DND-41 (cell line): ENCODE measurements around the gene BAIAP2.

ENCODE experiments used
- ATAC-seq: fragments of 200-7000 bp; cut with Tn5 transposase; 3 replicates; pipeline ENCODE4 v1.9.1; 2021; ENCODE audit warnings: low read depth; ENCODE audit not compliant: insufficient read depth
- DNase-seq: peaks from one replicate; pipeline ENCODE4 v3.0.0-alpha.2; 2020
- H2AFZ ChIP-seq: 2 replicates; pipeline ENCODE4 v1.6.0; 2012; ENCODE audit warnings: low read depth, low read length
- H3K27ac ChIP-seq: 2 replicates; pipeline ENCODE4 v1.5.1; 2012; ENCODE audit warnings: low read length, inconsistent platforms
- H3K27me3 ChIP-seq: fragments of 200-600 bp; sonication (generic); 2 replicates; pipeline ENCODE4 v1.6.0; 2012; ENCODE audit warnings: low read length, mild to moderate bottlenecking, inconsistent platforms; ENCODE audit not compliant: insufficient read depth, poor library complexity
- H3K36me3 ChIP-seq: 2 replicates; pipeline ENCODE4 v1.5.1; 2012; ENCODE audit warnings: low read length, inconsistent platforms; ENCODE audit not compliant: insufficient read depth
- H3K4me1 ChIP-seq: 2 replicates; pipeline ENCODE4 v1.5.1; 2012; ENCODE audit warnings: mild to moderate bottlenecking, low read length; ENCODE audit not compliant: insufficient read depth
- H3K4me2 ChIP-seq: 2 replicates; pipeline ENCODE4 v1.6.0; 2012; ENCODE audit warnings: mild to moderate bottlenecking, moderate library complexity, low read length, inconsistent platforms; ENCODE audit not compliant: insufficient read depth
- H3K4me3 ChIP-seq, 2 experiments: fragments of 200-600 bp in 1 of 2; shearing (Covaris generic) in 1 of 2; 2 replicates each; pipeline ENCODE4 v1.5.1; 2012 to 2016; ENCODE audit warnings: inconsistent platforms in 2 of 2, low read length in 2 of 2, mild to moderate bottlenecking in 2 of 2, low read depth in 1 of 2, moderate library complexity in 1 of 2
- H3K79me2 ChIP-seq: 2 replicates; pipeline ENCODE4 v1.6.0; 2012; ENCODE audit warnings: low read length, inconsistent platforms; ENCODE audit not compliant: insufficient read depth
- H3K9ac ChIP-seq: 2 replicates; pipeline ENCODE4 v1.6.0; 2012; ENCODE audit warnings: low read depth, mild to moderate bottlenecking, inconsistent platforms, low read length, moderate library complexity
- H3K9me3 ChIP-seq: 2 replicates; pipeline ENCODE4 v1.5.1; 2012; ENCODE audit warnings: low read length, moderate library complexity, mild to moderate bottlenecking, inconsistent platforms; ENCODE audit not compliant: insufficient read depth, severe bottlenecking
- H4K20me1 ChIP-seq: 2 replicates; pipeline ENCODE4 v1.6.0; 2012; ENCODE audit warnings: low read length; ENCODE audit not compliant: insufficient read depth
- CTCF ChIP-seq: IDR thresholded peaks from 2 replicates; pipeline ENCODE4 v1.5.1; 2012; ENCODE audit warnings: borderline replicate concordance, low read length, moderate library complexity, mild to moderate bottlenecking; ENCODE audit not compliant: poor library complexity, severe bottlenecking; ENCODE audit errors: extremely low read depth
- EZH2 ChIP-seq: IDR thresholded peaks from 3 replicates; pipeline ENCODE4 v1.6.1; 2012; ENCODE audit warnings: borderline replicate concordance, low read depth, mild to moderate bottlenecking, moderate library complexity, low read length, inconsistent platforms; ENCODE audit not compliant: severe bottlenecking

Gene BAIAP2

GRCh38 chr17:81061027-81061735, 26.2 kb downstream of the BAIAP2 start:
- Histone ChIP-seq H3K27ac (no peak overlapping the region), H3K36me3 (no peaks in the 10 kb centered on the region), H3K4me1 (no peaks in the 10 kb centered on the region), H3K9ac (no peak overlapping the region), H4K20me1 (peaks cover 4% of the 10 kb centered on the region; the same call in 1 of the 2 replicates), H3K4me2 (no peak overlapping the region), H3K9me3 (no peaks in the 10 kb centered on the region), H3K79me2 (no peaks in the 10 kb centered on the region), H3K27me3 (no peaks in the 10 kb centered on the region), H3K4me3 (no peak overlapping the region), H2AFZ (no peak overlapping the region)
- DNase-seq (no peak), ATAC-seq (no peak)
- no peak for TF ChIP-seq EZH2
- no peak for TF ChIP-seq CTCF

GRCh38 chr17:81062014-81062780, 27.2 kb downstream of the BAIAP2 start:
- Histone ChIP-seq H3K4me1 (no peaks in the 10 kb centered on the region), H4K20me1 (peaks cover 4% of the 10 kb centered on the region; the same call in 1 of the 2 replicates), H3K4me2 (no peak overlapping the region), H3K27me3 (no peaks in the 10 kb centered on the region), H2AFZ (no peak overlapping the region), H3K79me2 (no peaks in the 10 kb centered on the region), H3K4me3 (no peak overlapping the region), H3K9me3 (no peaks in the 10 kb centered on the region), H3K27ac (no peak overlapping the region), H3K9ac (no peak overlapping the region), H3K36me3 (no peaks in the 10 kb centered on the region)
- TF ChIP-seq CTCF (no peak), EZH2 (no peak)
- DNase-seq (no peak), ATAC-seq (no peak)

GRCh38 chr17:81063106-81064093, 28.4 kb downstream of the BAIAP2 start:
- TF ChIP-seq EZH2 = no peak
- no peak for TF ChIP-seq CTCF
- Histone ChIP-seq H3K9me3 (no peaks in the 10 kb centered on the region), H4K20me1 (peaks cover 4% of the 10 kb centered on the region; the same call in 1 of the 2 replicates), H3K36me3 (no peaks in the 10 kb centered on the region), H3K4me3 (no peak overlapping the region), H2AFZ (no peak overlapping the region), H3K4me2 (no peak overlapping the region), H3K79me2 (no peaks in the 10 kb centered on the region), H3K27ac (no peak overlapping the region), H3K9ac (no peak overlapping the region), H3K27me3 (no peaks in the 10 kb centered on the region), H3K4me1 (no peaks in the 10 kb centered on the region)
- ATAC-seq (no peak), DNase-seq (no peak)
